Kidney capillary endothelial cell (primary cell): ENCODE results near the gene CFAP68.

Experiments
- DNase-seq: peaks from one replicate; pipeline ENCODE4 v3.0.0-alpha.2; 2018; ENCODE audit warnings: low spot score

The CFAP68 gene, protein sequence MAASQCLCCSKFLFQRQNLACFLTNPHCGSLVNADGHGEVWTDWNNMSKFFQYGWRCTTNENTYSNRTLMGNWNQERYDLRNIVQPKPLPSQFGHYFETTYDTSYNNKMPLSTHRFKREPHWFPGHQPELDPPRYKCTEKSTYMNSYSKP

DNA sequence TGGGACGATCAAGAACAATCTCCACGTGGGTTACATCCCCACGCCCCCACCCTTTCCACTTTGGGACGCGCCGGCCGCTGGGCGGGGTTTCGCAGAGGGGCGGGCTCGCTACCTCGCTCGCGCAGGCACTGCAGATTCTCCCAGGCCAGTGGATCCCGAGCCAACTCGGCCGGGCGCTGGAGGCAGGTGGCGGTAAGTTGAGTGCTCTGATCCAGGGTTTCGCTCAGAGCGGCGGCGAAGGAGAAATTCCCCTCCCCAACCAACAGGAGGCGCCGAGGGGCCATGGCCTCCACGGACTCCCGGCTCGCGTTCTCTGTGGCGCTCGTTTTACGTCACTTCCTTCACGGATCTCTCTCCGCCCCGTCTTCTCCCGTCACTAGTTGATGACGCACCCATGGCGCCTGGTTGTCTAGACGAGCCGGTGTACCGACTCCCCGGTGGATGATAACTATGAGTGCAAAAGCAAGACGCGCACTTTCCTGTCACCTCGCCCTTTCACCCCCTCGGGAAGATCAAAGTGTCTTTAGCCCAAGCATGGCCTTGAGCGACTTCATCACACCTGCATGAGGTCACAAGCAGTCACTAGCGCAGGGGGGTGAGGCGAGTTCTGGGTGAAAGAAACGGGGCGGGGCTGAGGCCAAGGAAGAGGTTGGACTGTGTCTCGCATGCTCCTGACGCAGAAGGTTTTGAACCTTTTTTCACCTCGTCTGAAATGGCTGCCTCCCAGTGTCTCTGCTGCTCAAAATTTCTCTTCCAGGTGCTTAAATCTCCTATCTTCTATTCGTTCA is at the start of gene CFAP68, which contains the start of gene FDXACB1:
Gene CFAP68 (plus strand): TSS at position 693 of the 788 bp plus-strand sequence. CDS start 20 bp downstream, at position 713.
Gene FDXACB1 (minus strand): TSS at position 317 of the 788 bp plus-strand sequence. CDS start 33 bp downstream, at position 284.
- DNase-seq = peak; percentile 99

DNA sequence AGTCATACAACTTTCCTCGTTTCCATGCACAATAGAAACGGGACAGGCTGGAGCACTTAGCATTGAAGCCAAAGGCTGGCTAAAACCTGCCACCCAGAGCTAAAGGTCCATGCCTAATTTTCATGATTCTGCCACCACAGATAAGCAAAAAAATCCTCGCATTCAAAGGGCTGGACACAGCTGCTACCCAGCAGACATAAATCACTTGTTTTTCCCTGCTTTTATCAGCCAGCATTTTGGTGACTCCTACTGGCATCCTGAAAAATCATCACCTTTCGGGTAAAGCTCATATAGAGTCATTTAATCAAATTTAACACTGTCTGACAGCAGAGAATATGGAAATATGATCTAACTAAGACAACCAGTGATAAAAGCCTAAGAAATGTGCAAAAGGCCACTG is 45.8 kb upstream of the CFAP68 start:
- DNase-seq = no peak

DNA sequence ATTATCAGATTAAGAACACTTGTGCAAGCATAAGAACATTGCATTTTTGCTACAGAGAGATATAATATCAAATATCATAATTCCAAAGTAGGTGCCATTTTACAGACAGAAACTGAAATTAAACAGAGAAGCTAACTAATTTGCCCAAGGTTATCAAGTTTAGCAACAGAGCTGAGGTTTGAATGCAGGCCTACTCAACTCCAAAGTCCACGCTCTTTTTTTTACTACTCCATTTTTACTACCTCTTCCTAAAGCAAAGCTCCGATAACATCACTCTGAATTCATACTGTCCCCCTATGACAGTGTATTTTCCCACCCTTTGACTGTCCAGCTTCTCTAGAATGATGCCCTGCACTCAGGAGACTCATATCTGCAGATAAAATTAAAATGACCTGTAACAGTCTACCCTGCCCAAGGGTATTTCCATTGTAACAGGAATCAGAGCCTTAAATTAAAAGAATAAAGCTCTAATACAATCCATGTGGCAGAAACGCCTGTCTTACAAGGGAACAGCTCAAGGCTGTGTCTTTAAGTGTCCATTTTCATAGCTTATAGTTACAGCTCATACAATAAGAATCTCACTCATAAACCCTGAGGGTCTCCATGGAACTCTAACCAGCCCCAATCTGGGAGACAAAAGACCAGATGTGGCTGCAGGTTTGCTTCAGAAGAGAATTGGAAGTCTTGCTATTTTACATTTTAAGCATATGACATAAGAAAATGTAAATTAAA is 44.7 kb upstream of the CFAP68 start:
- DNase-seq = no peak

DNA sequence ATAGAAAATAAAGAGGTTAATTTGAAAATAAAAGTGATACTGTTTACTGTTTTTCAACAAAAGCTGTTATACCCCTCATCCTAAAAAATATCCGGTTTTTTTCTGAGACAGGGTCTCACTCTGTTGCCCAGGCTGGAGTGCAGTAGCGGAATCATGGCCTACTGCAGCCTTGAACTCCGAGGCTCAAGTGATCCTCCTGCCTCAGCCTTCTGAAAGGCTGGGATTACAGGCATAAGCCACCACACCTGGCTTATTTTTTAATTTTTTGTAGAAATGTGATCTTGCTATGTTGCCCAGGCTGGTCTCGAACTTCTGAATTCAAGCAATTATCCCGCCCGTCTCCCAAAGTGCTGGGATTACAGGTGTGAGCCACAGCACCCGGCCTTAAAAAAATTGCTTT is 43.7 kb upstream of the CFAP68 start:
- DNase-seq = no peak

DNA sequence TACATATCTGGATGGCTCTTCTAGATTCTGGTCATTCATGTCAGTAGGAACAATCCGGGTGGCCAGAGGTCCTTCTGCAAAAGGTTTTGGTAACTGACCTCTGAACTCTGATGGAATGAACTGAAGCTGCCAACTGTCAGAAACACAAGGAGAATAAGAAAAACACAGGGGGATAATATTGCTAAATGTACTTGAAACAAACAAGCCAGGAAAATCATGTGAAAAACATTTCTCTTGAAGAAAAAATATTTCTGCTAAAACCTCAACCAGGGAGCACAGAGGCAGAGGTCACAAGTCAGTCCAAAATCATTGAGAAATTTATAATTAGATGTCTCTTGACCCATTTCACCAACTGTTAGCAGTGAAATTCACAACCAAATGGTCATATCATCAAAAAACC is 43.2 kb upstream of the CFAP68 start:
- DNase-seq = no peak

DNA sequence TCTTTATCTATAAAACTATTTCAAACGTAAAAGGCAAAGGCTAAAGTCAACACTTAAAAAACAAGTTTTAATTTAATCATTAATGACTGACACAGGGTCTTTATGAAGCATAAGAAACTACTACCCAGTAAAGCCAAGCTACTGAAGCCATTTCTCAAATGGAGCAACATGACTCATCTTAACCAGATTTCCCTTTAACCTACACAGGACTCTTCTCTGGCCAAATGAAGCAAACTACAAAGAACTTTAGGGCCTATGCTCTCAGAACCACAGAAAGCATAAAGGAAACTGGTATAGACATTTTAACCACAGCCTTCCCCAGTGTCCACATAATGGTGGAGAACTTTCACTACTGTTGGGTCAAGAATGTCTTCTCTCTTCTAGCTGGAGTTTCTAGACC is 42.6 kb upstream of the CFAP68 start:
- no peak for DNase-seq

DNA sequence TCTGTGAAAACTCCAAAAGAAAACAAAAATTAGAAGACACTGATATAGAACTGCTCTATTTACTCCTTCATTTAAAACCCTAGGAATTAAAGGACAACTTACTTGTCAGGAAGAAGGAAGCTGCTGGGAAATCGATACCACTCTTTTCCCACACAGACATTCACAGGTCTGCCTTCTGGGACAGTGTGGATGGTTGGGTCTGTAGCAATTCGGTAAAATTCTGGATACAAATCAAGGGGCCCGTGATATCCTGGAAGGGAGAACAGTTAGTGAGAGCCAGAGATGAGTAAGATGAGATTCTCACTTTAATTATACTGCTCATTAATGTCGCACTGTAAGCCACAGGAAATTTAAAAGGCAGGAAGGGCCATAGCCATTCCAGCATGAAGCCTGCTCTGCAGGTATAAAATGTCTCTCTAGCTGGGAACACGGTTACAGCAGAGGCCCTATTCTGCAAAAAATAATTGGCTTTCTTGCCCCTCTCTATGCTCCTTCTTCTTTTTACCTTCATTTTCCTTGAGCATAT is 41.9 kb upstream of the CFAP68 start:
- no peak for DNase-seq

DNA sequence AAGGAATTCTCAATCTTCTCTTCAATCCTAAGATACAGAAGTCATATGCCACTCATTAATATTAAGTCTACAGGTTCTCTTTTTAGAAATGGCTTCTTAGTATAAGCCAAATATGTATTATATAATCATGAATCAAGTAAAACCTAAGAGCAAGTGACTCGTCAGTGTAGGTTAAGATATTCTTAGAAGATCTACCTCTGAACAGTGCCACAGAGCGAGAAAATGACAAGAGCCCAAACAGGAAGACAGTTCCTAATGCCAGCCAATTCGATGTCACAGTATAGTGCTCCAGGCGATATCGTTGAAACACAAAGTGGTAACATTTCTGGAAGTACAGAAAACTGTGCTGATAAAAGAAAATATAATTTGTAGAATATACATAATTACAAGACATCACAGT is 41.3 kb upstream of the CFAP68 start:
- DNase-seq = no peak

DNA sequence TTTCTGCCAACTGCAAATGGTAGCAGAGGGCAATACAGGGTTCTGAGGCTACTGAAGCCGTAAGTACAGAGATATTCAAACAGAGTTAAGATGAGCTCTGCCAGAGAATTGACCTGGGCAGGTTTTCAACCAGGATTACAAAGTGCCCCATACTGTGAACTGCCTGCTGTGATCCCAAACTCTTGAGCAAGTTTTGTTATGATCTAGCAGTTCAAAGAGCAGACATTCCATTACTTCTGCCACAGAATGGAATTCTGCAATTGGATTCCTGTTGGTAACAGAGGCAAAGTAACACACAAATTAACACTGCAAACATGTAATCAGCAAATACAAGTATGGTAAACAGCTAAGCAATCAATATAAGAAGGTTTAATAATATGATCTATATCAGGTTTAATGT is 39.2 kb upstream of the CFAP68 start:
- no peak for DNase-seq

DNA sequence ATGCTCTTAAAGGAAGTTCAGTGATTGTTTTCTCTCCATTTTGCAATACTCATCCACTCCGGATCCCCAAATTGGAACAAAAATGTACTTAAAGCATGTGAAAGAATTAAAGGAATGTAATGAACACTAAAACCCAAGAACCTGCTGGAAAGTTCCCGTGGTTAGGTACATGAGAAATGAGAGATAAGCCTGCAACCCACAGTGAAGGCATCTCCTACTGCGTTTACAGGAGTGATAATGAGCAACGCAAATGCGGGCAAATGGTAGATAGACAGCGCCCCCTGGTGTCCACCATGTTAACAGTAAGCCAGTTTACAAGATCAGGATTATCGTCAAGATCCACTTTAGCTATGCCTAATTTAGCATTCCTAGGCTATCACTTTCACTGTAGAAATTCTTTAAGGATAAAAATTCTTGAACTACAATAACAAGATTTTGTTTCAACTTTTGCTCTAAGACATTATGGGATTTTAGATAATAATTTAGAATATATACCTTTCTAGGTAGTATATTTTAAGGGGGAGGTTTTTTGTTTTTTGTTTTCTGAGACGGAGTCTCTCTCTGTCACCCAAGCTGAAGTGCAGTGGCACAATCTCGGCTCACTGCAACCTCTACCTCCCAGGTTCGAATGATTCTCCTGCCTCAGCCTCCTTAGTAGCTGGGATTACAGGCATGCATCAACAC is 37.8 kb upstream of the CFAP68 start:
- DNase-seq = peak; percentile 71

DNA sequence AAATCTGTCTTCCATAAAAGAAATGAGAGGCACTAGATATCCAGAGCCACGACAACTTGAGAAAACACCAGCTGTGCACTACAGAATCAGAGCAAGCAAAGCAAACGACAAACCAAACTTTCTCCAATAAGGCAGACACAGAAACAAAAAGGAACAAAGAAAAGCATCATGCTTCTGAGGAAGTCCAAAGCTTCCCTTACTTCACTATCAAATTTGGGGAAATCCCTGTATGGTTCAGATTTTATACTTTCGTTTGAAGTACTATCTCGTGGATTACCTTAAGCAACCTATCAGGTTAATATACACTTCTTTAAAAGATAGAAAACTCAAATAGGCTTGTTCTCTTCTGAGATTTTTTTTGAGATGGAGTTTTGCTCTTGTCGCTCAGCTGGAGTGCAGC is 35.7 kb upstream of the CFAP68 start:
- no peak for DNase-seq

DNA sequence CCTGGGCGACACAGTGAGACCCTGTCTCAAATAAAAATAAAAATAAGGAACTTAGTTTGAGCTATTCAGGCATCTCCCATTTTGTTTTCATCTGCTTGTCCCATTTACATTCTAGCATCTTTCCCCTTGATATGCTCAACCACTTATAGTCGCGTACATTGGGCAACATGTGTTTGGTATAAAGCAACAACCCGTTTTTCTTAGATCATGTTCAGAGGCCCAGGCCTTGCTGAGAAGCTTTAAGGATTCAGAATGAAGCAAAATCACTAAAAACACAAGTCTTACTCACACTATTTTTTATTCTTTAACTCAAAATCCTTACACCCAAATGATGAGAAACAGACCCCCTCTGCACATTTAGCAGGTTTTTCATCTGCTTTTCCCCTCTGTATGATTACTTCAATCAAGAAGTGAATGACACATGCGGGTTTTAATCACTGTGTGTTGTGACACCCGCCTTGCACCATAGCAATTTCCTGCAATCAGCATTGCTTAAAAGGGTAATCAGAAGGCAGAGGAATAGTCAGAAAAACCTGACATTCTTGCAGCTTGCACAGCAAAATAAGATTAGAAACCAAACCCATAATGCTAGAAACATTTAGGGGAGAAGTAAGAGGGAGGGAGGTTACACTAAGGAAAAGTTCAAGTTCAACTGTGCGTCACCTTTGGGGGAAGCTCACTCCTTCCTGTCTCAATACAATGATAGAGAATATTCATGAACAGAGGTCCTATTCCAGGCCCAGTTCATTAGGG is 33.9 kb upstream of the CFAP68 start:
- no peak for DNase-seq

DNA sequence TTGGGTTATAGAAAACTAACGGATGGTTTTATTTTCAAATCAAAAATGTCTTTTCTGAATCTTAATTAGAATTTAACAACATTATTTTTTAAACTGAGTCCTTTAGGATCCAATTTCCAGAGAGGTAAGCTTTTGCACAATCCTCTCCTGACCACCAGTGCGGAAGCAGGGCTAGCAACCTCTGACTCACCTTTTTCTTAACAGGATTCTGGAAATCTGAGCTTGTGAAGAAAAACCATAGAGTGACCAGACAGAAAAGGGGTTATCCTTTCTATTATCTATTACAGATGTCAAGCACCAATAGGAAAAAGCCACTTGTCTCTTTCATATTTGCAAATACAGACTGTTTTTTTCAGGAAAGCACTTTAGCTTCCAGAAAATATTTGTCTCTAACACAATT is 33.3 kb upstream of the CFAP68 start:
- DNase-seq = peak; percentile 28

DNA sequence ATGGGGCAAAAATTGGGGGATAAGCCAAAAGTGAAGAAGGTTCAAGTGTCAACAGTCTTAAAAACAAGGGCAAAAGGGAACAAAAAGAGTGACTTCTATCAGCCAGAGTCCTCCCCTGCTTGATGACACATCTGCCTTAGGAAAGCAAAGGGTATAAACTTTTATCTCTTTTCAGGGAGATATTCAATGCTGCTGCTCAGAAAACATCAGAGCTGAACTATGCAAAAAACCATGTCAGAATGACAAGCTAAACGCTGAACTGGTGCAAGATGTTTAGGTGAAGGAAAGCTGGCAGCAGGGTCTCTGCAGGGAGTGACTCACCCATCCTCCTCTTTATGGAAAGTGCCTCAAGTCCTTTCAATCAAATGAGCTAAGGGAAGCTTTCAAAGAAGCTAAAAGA is 32.7 kb upstream of the CFAP68 start:
- DNase-seq = peak; percentile 43

DNA sequence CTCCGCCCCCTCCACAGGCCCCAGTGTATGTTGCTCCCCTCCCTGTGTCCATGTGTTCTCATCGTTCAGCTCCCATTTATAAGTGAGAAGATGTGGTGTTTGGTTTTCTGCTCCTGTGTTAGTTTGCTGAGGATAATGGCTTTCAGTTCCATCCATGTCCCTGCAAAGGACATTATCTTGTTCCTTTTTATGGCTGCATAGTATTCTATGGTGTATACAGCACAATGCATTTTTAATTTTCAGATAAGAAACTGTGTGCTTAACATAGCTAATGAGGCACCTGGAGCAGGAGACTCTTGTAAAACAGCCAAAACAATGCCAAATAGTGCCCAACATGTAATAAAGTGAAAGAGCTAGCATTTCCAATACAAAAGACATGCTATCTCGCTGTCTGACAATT is 29.7 kb upstream of the CFAP68 start:
- no peak for DNase-seq

DNA sequence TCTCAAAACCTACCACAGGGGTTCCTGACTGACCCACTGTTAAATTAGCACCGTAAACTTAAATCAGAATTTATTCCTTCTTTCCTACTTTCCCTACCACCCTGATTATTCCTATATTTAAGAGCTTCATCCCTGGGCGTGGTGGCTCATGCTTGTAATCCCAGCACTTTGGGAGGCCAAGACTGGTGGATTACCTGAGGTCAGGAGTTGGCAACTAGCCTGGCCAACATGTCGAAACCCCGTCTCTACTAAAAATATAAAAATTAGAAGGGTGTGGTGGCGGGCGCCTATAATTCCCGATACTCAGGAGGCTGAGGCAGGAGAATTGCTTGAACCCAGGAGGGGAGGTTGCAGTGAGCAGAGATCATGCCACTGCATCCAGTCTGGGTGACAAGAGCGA is 28.3 kb upstream of the CFAP68 start:
- no peak for DNase-seq

DNA sequence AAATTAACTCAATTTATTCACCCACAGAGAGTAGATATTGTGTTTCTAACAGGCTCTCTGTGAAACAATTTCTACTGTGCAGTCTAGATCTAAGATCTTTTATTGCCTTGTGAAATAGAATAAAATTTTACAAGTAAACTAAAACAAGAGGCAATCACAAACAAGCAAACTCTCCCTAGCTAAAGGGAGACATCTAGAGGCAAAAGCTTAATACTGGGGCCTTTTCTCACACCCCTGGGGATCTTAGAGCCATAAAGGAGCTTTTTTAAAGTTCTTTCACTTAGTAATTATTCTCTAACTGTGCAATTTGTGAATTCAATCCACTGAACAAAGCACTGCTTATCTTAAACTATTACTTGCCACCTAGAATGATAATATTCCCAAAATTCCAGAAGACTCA is 27.7 kb upstream of the CFAP68 start:
- no peak for DNase-seq

DNA sequence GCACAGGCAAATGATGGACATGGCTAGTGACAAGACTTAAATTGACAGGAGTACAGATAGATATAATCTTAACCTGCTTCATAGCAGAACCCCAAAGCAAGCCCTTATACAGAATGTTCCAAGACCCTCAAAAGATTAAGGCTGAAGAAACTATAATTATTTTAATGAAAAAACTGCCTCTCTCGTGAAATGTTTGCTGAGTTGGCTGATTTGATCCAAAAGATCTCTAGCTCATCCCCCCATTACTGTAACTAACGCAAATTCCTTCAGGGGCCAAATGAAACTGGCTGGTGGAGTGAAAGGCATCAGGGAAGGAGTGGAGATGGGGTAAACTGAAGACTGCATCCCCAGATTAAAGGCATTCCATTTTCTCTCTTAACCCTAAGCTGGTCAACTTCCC is 27.2 kb upstream of the CFAP68 start:
- DNase-seq = no peak

DNA sequence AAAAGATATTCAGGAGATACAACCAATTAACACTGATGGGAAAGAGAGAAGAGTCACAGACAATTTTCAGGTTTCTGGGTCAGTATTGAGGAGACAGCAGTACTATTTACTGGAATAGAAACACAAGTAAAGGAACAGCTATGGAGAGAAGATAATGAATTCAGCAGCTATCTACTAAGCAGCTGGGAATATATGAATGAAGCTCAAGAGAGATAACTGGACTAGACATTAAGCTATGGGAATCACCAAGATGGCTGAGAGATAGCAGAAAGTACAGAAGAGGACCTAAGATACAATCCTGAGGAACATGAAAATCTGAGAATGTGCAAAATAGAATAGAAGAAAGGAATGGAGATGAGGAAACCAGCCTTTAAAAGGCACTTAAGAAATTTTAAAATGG is 23.8 kb upstream of the CFAP68 start:
- no peak for DNase-seq

DNA sequence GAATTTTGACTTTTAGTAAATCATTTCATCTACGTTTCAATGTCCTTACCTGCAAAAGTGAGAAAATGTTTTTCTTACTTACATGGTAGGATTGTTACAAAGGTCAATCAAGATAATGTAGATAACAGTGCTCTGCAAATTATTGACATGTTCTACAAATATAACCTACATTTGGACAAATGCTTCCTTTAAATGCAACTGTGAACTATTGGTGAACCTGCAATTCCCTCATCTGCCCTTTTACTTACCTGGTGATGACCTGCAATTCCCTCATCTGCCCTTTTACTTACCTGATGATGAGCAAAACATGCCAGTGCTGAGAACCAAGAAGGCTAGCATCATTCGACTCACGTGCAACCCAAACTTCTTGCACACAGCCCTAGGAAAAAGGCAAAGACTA is 19.1 kb upstream of the CFAP68 start:
- no peak for DNase-seq

DNA sequence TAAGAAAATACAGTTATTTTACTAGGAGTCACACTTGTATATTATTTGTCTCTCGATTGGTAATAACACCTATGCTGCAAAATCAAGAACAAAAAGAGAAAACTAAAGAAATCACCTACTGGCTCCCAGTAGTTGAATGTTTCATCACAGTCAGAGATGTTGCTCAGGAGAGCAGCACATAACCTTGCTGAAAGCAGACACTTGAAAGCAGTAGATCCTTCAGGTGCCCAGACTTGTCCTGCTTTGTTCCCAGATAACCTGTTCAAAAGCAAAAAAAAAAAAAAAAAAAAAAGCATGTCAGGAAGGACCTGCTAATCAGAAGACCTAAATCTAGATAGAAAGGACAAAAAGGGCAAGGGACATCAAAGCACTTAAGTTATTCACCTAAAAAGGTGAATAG is 9.2 kb upstream of the CFAP68 start:
- no peak for DNase-seq

DNA sequence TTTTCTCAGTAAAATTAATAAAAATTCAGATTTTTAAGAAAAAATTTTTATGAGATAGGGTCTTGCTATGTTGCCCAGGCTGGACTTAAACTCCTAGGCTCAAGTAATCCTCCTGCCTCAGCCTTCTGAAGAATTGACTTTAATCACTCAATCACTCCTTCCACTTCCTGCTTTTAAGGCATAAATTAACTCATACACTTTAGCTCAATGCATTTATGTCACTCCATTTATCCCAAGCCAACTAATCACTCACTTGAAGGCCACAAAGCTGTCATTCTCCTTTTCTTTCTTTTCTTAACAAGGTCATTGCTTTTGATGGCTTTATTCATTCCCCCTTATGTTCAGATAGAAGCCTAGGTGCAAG is 8.8 kb upstream of the CFAP68 start:
- peak; percentile 46 for DNase-seq
